Measurements from ENCODE around the gene GJE1.

GJE1 gene

DNA sequence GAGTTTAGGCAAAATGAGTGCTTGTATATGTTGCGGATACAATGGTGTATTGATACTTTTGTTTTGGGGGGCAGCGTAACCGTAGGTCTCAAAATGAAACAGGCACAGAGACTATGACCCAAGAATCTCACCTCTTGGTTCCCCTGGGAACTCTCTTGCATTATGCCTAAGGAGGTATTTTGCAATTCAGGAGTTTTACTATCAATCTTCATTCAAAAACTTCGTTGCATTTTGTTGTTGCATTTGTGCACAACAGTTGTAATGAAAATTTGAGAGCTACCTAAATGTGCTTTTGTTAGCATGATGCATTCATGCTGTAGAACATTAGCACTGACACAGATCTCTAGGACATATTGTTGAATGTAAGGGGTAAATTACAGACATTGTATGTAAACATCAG, 32.5 kb downstream of the GJE1 start:
- no peak for DNase-seq (ENCODE audit: low read depth)

DNA sequence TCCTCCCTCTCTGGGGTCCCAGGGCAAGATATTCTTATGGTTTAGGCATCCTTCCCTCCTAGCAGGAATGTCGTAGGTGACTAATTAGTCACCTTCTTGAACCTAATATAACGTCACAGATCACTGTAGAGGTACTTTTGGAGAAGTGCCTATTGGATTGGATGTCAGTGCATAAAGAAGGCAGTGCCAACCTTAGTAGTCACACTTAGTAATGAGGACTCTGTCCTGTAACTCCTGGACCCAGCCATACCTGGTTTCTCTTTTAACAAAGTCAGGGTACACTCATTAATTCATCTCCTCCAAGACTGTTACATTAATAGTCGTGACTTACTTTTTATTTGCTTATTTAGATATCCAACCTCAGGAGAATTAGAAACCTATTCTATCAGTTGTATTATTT, 34.3 kb downstream of the GJE1 start:
- DNase-seq (ENCODE audit: low read depth) = no peak

DNA sequence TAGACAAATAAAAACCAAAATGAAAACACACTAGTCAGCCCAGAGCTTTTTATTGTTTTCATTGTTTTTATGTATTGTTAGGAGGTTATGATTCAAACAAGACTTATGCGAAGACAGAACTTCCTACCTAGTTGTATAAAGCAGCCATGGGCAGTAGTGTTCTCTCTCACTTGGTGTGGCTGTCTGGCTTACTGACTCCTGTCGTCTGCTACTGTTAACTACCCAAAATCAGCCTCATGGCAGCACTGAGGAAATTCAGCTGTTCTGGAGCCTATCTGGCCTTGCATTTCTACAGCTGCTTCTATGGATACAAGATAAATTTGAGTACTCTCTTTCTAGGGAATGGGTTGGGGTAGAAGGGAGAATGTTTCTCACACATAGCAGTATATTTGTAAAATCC, 34.8 kb downstream of the GJE1 start:
- DNase-seq (ENCODE audit: low read depth) = no peak

DNA sequence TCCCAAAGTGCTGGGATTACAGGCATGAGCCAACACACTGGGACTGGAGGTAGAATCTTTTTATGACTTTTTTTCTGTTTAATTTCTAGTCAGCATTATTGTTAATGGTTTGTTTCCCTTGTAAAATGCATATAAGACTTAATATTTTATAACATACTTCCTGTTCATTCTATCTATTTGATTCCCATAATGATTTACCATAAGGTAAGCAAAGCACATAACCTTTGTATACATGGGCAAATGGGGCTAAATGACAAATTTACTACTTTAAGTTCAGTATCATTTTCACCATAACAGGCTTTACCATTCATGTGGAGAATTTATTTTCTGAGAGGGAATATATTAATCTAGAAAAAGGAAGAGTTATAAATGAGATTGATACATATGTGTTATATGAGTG, 38.6 kb downstream of the GJE1 start:
- DNase-seq (ENCODE audit: low read depth) = no peak

DNA sequence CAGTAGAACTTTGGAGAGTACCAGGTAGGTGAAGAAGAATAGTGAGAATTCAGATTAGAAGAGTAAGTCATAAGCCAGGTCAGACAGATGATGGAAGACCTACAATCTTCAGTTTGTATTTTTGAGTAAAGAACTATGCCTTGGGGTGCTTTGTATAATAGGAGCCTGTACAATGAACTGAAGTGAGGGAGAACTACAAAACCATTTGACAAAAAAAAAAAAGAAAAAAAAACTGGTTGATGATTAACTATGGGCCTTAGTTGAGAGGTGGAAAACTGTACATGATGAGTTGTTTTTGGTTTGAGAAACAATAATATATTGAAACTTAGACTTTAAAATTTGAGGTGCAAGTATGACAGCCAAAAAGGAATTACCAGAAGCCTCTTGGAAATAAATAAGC, 40.0 kb downstream of the GJE1 start:
- DNase-seq (ENCODE audit: low read depth) = no peak

DNA sequence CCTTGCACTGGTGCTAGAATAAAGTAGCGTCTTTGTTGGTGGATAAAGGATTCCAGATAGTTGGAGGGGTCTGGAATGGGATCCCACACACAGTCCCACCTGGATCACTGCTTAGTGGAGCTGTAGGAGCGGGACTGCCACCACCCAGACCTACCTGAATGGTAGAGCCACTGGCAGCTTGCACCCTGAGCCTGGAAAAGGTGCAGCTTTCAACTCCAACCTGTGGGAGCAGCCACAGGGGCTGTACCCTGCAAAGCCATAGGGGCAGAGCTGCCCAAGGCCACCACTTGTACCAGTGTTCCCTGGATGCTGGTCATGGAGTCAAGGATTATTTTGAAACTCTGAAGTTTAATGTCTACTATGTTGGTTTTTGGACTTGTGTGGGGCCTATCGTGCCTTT, 41.3 kb downstream of the GJE1 start:
- no peak for DNase-seq (ENCODE audit: low read depth)

DNA sequence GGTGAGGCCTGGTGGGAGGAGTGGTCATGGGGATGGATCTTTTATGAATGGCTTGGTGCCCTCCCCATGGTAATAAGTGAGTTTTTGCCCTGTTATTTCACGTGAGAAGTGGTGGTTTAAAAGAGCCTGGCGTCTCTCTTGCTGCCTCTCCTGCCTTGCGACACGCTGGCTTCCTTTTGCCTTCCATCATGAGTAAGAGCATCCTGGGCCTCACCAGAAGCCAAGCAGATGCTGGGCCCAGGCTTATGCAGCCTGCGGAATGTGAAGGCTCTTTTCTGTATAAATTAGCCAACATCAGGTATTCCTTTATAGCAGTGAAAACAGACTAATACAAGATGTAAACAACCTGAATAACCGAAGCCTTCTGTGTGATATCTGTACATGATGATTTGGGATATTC, 42.0 kb downstream of the GJE1 start:
- no peak for DNase-seq (ENCODE audit: low read depth)

DNA sequence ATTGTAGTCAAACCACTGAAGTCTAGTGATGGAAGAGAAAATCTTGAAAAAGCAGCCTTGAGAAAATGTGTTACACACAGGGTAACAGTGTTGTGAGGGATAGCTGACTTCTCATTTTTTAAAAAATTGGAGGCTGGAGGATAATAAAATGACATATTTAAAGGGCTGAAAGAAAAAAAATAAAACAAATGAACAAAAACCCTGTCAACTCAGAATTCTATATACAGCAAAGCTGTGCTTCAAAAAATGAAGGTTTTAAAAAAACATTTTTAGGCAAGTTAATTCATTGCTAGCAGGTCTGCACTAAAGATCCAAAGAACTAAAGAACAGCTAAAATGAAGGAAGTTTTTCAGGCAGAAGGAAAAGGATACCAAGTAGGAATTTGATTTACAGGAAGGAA, 45.4 kb downstream of the GJE1 start:
- DNase-seq (ENCODE audit: low read depth) = no peak

DNA sequence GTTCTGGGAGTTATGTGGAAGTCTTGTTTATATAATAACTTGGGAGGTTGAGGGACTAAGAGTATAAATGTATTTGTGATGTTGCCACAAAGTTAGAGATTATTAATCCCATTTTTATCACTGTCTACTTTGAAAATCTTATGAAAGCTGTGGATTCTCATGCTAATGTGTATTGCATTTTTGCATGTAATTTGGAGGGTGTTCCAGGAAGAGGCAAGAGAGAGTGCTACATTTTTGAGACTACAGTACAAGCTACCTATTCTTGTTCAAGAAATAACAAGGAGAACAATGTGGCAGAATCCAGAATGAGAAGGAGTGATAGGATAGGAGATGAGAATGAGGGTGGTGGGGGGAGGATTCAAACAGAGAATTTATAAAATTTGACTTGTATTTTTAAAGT, 49.3 kb downstream of the GJE1 start:
- no peak for DNase-seq (ENCODE audit: low read depth)

DNA sequence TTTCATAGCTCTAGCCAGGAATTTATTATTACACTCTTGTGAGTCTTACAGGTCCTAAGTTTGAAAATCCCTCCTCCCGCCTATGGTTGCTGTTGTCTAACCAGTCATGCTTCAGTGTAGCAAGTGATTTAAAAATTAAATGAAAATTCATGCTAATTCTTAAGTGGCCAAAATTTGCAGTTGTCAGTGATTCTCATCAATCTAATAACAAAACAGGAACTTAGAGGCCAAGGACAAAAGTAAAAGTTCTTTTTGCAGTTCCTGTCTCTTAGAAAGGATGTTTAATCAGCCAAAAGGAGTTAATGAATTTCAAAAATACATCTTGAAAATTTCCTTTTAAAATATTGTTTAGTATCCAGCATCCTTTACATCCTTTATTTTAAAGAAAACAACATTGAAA, 50.6 kb downstream of the GJE1 start:
- DNase-seq (ENCODE audit: low read depth) = no peak

DNA sequence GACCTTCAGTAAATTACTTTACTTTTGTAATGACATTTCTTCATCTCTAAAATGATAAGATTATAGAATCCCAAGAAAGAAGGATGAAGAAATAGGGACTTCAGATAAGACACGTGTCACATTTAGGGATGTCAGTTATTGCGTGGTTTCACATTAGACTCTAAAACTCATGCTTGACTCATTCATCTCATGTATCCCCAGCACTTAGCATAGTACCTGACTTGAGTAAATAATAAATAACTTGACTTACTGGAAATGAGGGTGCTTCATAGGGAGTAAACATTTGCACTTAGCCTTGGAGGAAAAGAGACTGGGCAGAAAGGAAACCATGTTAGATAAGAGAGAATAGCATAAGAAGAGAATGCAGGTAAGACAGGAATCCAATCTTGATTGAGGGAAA, 51.6 kb downstream of the GJE1 start:
- DNase-seq (ENCODE audit: low read depth) = no peak

All from activated T-cell treated with anti-CD3 and anti-CD28 coated beads for 48 hours (primary cell).